Esophagus mucosa (tissue), 1 donor: ENCODE measurements around the gene FAM131A. TPM values are rescaled to one million over a fixed set of nuclear protein-coding genes. Genes with fewer than 3 reads are reported as not detected.

Experiments used
- ATAC-seq: fragments of 200-7000 bp; cut with Tn5 transposase; one replicate; pipeline ENCODE4 v1.9.1; 2020
- total RNA-seq: library from RNA; stranded (reverse); gene quantifications from one replicate; pipeline ENCODE4 v1.2.4, GENCODE V29; 2023
- donor health status: DM: yes; HTN: yes; CAD: no.

The FAM131A gene
- total RNA-seq, 1 donor from 2014 or later = 7.3 TPM

- ATAC-seq = peak; percentile 74
Measured at GRCh38 chr3:184341925-184342324, 4.5 kb downstream of the FAM131A start.

DNA sequence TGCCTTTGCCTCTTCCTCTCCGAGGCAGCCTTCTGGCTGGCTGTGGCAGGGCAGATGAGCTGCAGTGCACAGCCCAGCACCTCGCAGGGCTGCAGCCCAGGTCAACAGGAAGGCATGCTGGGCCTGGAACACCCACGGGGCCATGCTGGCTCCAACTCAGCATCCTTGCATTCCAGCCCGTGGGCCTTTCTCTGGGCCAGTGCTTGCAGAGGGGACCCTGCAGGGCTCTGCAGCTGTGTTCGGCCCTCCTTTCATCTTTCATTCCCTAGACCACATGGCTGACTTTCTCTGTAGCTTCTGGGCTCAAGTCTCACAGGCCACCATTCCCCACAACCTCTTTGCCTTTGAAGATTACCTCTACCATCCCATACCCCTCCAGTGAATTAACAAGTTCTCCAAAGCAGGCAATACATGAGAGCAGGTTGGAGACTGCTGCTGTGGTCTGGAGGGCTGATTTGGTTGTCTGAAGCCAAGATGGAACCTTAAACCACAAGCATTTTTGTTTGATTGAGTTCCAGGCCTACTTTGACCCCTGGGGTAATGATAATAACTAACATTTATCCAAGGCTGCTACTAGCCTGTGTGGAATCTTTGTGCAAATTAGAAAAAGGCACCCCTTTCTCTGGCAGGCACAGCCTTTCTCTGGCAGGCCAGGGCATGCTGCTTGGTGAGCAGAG lies 5.9 kb downstream of the FAM131A start:
- no peak for ATAC-seq

DNA sequence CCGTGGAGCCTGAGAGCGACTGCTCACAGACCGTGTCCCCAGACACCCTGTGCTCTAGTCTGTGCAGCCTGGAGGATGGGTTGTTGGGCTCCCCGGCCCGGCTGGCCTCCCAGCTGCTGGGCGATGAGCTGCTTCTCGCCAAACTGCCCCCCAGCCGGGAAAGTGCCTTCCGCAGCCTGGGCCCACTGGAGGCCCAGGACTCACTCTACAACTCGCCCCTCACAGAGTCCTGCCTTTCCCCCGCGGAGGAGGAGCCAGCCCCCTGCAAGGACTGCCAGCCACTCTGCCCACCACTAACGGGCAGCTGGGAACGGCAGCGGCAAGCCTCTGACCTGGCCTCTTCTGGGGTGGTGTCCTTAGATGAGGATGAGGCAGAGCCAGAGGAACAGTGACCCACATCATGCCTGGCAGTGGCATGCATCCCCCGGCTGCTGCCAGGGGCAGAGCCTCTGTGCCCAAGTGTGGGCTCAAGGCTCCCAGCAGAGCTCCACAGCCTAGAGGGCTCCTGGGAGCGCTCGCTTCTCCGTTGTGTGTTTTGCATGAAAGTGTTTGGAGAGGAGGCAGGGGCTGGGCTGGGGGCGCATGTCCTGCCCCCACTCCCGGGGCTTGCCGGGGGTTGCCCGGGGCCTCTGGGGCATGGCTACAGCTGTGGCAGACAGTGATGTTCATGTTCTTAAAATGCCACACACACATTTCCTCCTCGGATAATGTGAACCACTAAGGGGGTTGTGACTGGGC lies 7.3 kb downstream of the FAM131A start:
- no peak for ATAC-seq

DNA sequence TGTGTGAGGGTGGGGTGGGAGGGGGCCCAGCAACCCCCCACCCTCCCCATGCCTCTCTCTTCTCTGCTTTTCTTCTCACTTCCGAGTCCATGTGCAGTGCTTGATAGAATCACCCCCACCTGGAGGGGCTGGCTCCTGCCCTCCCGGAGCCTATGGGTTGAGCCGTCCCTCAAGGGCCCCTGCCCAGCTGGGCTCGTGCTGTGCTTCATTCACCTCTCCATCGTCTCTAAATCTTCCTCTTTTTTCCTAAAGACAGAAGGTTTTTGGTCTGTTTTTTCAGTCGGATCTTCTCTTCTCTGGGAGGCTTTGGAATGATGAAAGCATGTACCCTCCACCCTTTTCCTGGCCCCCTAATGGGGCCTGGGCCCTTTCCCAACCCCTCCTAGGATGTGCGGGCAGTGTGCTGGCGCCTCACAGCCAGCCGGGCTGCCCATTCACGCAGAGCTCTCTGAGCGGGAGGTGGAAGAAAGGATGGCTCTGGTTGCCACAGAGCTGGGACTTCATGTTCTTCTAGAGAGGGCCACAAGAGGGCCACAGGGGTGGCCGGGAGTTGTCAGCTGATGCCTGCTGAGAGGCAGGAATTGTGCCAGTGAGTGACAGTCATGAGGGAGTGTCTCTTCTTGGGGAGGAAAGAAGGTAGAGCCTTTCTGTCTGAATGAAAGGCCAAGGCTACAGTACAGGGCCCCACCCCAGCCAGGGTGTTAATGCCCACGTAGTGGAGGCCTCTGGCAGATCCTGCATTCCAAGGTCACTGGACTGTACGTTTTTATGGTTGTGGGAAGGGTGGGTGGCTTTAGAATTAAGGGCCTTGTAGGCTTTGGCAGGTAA lies 8.1 kb downstream of the FAM131A start:
- ATAC-seq = peak; percentile 86

GRCh38 chr3:184346480-184347190 lies 9.2 kb downstream of the FAM131A start:
- ATAC-seq = no peak

DNA sequence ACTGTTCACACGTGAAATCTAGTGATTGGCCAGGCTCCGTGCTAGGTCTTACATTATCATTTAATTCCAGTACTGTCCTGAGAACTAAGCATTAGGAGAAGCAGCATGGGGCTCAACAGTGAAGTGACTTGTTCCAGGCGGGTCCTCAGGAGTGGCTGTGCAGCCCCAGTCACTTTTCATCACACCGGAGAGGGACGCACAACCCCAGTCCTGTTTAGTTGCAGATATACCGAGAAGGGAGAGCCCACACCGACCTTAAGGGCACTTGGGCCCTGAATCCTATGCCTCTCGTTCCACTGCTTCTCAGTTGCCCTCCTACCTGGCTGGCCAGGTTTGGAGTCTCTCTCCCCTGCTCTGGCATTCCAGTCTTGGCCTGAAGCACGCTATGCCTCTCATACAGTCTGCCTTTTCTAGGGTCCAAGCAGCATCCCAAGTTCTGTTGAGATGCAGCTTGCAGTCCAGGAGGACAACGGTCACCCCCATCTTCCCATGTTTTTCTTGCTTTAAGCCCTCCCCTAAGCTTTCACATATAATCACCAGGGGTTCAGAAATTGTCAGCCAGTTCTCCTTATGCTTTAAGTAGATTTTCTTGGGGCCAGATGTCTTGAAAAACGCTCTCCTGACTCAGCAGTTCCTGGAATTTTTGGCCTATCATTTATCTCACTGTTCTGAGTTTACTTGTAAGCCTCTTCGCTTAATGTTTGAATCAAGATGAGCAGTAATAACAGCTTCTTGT lies 10.1 kb downstream of the FAM131A start:
- ATAC-seq = no peak

DNA sequence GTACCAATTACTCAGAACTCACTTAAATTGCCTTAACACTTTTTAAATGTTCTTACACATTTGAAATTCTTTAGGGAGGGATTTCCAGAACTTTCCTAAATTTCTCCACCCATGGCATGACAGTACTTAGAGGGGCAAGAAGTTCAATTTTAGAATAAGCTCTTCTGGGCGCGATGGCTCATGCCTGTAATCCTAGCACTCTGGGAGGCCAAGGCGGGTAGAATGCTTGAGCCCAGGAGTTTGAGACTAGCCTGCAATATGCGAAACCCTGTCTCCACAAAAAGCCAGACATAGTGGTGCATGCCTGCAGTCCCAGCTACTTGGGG lies 10.6 kb downstream of the FAM131A start:
- no peak for ATAC-seq

DNA sequence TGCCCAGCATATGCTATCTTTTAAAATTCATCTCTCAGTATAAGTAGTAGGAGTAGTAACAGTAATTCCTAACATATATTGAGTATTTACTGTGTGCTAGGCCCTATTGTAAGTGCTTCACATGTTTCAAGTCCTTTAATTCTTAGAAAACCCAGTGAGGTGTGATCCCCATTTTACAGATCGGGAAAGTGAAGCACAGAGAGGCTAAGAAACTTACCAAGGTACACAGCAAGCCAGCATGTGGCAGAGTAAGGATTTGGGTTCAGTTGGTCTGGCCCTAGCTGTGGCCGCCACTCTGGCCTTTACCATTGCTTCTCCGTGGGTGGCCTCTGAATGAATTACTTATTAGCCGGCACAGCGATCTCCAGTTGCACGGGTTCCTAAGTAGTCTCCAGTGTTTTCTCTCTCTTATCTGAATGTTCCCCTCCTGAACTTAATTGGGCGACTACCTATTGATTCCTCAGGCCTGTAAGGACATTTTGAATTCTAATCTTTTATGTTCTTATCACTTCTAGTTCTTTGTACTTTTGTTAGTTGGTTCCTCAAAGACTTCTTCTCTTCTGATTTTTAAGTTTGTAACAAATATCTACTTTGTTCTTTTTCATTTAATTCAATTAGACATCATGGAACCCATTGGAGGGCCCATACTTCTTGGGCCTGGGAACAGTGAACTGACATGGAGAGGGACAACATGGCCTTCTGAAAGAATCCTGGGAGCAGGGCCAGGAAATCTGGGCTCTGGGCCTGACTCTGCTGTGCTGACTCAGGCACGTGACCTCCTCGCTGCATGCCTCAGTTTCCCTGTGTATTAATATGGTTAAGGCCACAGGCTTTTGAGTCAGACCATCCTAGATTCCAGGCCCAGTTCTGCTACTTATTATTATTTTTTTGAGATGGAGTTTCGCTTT lies 12.4 kb downstream of the FAM131A start:
- ATAC-seq = no peak

- ATAC-seq = no peak
Measured at GRCh38 chr3:184350618-184351017, 13.2 kb downstream of the FAM131A start.

DNA sequence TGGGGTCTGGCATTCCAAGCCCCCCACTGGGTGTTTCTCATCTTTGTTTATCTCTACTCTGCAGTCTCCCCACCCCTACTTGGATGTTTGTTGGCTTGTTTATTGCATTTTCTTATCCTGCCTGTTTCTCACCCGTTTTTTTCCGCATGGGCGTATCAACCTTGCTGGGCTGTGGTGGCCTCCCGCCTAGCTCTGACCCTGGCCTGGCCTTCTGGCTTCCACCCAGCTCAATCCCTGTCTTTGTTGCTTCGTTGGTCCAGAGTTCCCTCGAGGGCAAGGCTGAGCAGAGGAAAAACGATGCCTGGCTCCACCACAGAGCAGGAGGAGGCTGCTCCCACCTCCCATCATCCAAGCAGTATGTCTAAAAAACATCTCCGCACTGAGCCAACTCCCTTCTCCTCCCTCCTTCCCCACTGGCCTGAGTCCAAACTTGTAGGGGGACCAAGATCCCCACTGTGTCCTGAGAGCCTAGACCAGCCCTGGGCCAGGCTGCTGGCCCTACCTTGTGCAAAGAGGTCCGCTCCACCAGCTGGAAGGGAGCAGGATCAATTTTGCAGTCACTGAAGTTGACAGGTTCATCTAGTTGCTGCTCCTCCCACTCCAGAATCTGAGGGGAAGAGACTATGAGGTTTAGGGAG lies 14.2 kb downstream of the FAM131A start:
- ATAC-seq = no peak

DNA sequence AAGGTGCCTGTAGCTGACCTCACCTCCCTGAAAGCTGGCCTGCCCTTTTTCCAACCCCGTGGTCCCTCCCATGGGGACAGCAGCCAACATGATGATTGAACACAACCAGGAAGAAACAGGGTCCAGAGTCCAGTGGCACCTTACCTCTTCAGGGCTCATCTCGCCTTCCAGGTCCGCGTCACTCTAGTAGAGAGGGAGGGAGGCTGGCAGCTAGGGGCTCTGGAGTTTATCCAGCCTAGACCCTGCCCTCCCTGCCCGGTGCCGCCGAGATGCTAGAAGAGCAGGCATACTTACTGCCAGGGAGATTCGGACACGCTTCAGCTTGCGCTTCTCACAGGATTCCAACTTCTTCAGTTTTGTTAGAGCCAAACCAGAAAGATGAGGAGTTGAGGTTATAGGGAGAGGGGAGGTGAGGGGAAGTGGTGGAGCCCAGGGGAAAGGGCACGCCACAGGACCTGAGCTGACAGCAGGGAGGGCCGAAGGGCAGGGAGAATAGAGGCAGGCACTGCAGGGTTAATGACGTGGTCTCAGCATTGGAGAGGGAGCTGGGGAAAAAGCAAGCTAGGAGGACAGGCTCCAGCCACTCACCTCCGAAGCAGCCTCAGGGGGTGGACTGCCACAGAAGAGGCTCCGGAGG lies 14.9 kb downstream of the FAM131A start:
- ATAC-seq = peak; percentile 56

- ATAC-seq = no peak
Measured at GRCh38 chr3:184352897-184353545, 15.6 kb downstream of the FAM131A start.

- no peak for ATAC-seq
Measured at GRCh38 chr3:184353546-184353941, 16.1 kb downstream of the FAM131A start.

DNA sequence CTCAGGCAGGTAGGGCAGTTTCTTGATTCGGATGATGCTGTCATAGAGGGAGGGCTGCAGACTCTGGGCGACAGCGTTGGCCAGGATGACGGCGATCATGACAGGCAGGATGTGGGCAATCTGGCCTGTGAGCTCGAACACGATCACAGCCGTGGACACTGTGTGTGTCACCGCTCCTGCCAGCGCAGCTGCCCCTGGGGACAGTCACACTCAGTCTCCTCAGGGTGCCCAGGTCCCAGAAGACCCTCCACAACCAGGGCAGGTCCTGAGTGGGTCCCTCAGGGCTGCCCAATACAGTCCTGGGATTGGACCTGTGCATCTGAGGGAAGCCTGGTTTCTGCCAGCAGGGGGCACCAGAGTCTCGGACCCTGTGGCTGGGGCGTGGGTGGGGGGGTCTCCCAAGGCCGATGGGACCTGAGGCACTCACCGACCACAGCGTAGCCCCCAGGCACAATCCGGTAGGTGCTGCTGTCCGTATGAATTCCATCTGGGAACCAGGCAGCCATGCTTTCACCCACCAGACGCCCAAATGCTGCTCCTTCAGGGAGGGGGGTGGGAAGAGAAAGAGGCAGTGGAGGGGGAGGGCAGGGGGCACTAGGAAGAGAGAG lies 16.8 kb downstream of the FAM131A start:
- peak; percentile 33 for ATAC-seq

GRCh38 chr3:184354754-184355153 lies 17.4 kb downstream of the FAM131A start:
- no peak for ATAC-seq

DNA sequence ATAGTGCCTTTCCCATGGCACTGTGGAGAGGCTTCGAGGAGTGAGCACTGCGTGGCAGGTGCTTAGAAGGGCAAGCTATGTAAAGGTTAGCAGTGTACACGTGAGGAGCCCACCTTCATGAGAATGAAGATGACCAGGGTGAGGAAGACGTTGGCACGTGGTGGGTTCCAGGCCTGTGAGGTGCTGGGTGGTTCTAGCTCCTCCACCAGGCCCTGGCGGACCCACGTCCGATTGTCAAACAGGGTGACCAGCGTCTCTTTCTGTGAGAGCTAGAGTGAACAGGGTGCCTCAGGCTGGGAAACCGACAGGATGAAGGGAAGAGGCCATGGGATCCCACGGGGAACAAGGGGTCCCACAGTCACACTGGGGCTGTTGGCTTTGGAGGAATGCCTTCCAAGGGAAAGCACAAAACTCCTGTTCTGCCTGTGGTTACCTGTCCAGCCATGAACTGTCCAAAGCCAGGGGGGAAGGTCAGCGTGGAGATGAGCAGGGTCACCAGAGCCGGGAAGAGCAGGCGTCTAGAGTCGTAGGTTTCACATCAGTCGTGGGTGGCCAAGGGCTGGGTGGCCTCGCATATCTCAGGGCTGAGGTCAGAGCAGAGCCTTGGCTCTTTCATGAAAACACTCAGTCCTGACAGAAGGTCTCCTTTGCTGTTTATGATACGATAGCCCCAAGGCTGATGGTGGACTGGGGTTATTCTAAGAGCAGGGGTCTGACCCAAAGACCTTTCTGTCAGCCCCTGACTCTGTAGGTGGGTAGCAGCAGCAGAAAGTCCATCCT lies 18.1 kb downstream of the FAM131A start:
- no peak for ATAC-seq

DNA sequence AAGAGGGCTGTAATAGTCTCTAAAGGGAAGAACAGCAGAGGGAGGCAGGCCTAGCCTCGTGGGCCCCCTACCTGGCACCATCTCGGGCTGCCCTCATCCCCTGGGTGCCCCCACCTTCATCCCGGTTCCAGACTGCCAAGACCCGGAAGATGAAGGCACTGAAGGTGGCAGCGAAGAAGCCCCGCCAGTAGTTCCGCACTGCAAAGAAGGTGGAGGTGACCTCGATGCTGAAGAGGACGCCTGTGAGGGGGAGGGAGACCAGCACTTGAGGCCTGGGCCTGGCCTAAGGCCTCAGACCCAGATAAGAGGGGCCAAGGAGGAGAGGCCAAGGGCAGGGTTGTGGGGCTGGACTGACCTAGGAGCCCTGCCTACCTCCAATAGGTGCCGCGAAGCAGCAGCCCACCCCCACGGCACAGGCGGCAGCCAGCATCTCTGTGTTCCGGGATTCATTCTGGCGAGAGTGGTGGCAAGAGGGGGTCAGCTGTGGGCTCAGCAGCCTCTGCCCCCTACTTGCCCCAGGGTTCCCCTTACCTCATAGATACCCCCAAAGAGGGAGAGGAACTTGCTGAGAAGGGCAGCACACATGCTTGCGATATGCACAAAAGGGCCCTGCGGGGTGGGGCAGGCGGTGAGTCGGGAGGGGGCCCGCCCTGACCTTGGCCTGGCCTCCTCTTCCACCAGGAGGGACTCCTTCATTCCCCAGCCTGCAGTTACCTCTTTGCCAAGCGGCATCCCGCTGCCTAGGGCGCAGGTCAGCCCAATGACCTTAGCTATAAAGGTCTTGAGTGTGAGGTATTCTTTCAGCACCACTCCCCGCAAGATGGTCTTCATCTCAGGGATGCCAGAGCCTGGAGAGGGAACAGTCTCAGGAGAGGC lies 20.1 kb downstream of the FAM131A start:
- no peak for ATAC-seq
